GM23338 (cell line): Measurements from ENCODE around the gene ACTR10. TPM values are rescaled to one million over a fixed set of nuclear protein-coding genes. Genes with fewer than 3 reads are reported as not detected.

Experiments
- ATAC-seq: fragments of 200-7000 bp; cut with Tn5 transposase; 3 replicates; pipeline ENCODE4 v1.9.1; 2020
- DNase-seq: peaks from one replicate; pipeline ENCODE4 v3.0.0-alpha.2; 2015; ENCODE audit warnings: low spot score
- H2AFZ ChIP-seq: fragments of 200-600 bp; sonication (generic); 2 replicates; pipeline ENCODE4 v1.8.0; 2016; ENCODE audit warnings: antibody characterized with exemption, mild to moderate bottlenecking, moderate library complexity
- H3F3A ChIP-seq: fragments of 200-600 bp; sonication (generic); replicated peaks from 2 replicates; pipeline ENCODE4 v1.8.0; 2017; ENCODE audit warnings: antibody characterized with exemption, mixed run types, low read depth
- H3K27ac ChIP-seq: fragments of 200-600 bp; sonication (generic); 2 replicates; pipeline ENCODE4 v1.6.1; 2016; ENCODE audit warnings: low read depth
- H3K27me3 ChIP-seq: fragments of 200-600 bp; sonication (generic); 2 replicates; pipeline ENCODE4 v1.8.0; 2016; ENCODE audit warnings: mild to moderate bottlenecking, mixed run types, moderate library complexity; ENCODE audit not compliant: insufficient read depth
- H3K36me3 ChIP-seq: fragments of 200-600 bp; sonication (generic); 2 replicates; pipeline ENCODE4 v1.8.0; 2016; ENCODE audit warnings: mild to moderate bottlenecking; ENCODE audit not compliant: insufficient read depth
- H3K4me1 ChIP-seq: fragments of 200-600 bp; sonication (generic); 2 replicates; pipeline ENCODE4 v1.8.0; 2016; ENCODE audit warnings: mild to moderate bottlenecking, moderate library complexity; ENCODE audit not compliant: insufficient read depth
- H3K4me2 ChIP-seq: fragments of 200-600 bp; sonication (generic); 2 replicates; pipeline ENCODE4 v1.7.1; 2017; ENCODE audit warnings: mixed run types
- H3K4me3 ChIP-seq: fragments of 200-600 bp; sonication (generic); 2 replicates; pipeline ENCODE4 v1.6.1; 2016; ENCODE audit warnings: mixed run types
- H3K79me2 ChIP-seq: fragments of 200-600 bp; sonication (generic); replicated peaks from 2 replicates; pipeline ENCODE4 v1.8.0; 2017; ENCODE audit warnings: mild to moderate bottlenecking; ENCODE audit not compliant: insufficient read depth
- H3K9me2 ChIP-seq: fragments of 200-600 bp; sonication (generic); 2 replicates; pipeline ENCODE4 v1.8.0; 2017; ENCODE audit not compliant: insufficient read depth
- H4K20me1 ChIP-seq: fragments of 200-600 bp; sonication (generic); replicated peaks from 2 replicates; pipeline ENCODE4 v1.8.0; 2017; ENCODE audit warnings: mild to moderate bottlenecking; ENCODE audit not compliant: insufficient read depth
- H3K27ac Mint-ChIP-seq: 2 replicates; pipeline ENCODE4 v1.8.0; 2020; ENCODE audit warnings: inconsistent platforms, mild to moderate bottlenecking, moderate library complexity, mixed read lengths
- H3K27me3 Mint-ChIP-seq: 3 replicates; pipeline ENCODE4 v1.8.0; 2022; ENCODE audit warnings: low read depth, mild to moderate bottlenecking, moderate library complexity, mixed read lengths, inconsistent platforms; ENCODE audit not compliant: insufficient read depth, poor library complexity
- H3K36me3 Mint-ChIP-seq: 3 replicates; pipeline ENCODE4 v1.8.0; 2021; ENCODE audit warnings: low read depth, mild to moderate bottlenecking, inconsistent platforms, moderate library complexity, mixed read lengths
- H3K4me1 Mint-ChIP-seq: 3 replicates; pipeline ENCODE4 v1.8.0; 2020; ENCODE audit warnings: mild to moderate bottlenecking, inconsistent platforms, mixed read lengths
- H3K4me3 Mint-ChIP-seq: 3 replicates; pipeline ENCODE4 v1.8.0; 2021; ENCODE audit warnings: moderate library complexity, mild to moderate bottlenecking, inconsistent platforms, mixed read lengths
- H3K9me3 Mint-ChIP-seq: 3 replicates; pipeline ENCODE4 v1.8.0; 2020; ENCODE audit warnings: moderate library complexity, mild to moderate bottlenecking, inconsistent platforms, mixed read lengths
- CREB1 ChIP-seq: fragments of 250-450 bp; sonication (Bioruptor Pico); IDR thresholded peaks from 2 replicates; pipeline ENCODE4 v1.5.0; 2020; ENCODE audit warnings: low read depth, mild to moderate bottlenecking, moderate library complexity
- CTCF ChIP-seq, 2 experiments: fragments of 200-600 bp in 1 of 2; sonication (generic) in 1 of 2; conservative IDR thresholded peaks; 2 replicates each; pipeline versions ENCODE4 v1.5.1 to v1.6.1; 2016 to 2017; ENCODE audit warnings: antibody characterized with exemption in 2 of 2, low read depth in 2 of 2, mild to moderate bottlenecking in 2 of 2, moderate library complexity in 1 of 2
- ETS1 ChIP-seq: IDR thresholded peaks from 2 replicates; pipeline ENCODE4 v1.6.1; 2016; ENCODE audit warnings: antibody characterized with exemption
- EZH2phosphoT487 ChIP-seq: fragments of 200-600 bp; sonication (generic); IDR thresholded peaks from one replicate; pipeline ENCODE4 v1.8.1; 2018; ENCODE audit warnings: antibody characterized with exemption; ENCODE audit not compliant: unreplicated experiment
- JUNB ChIP-seq: IDR thresholded peaks from one replicate; pipeline ENCODE4 v1.6.1; 2016; ENCODE audit warnings: antibody characterized with exemption; ENCODE audit not compliant: unreplicated experiment
- POLR2AphosphoS5 ChIP-seq: IDR thresholded peaks from 2 replicates; pipeline ENCODE4 v1.6.1; 2016; ENCODE audit warnings: antibody characterized with exemption, low read depth
- STAT1 ChIP-seq: IDR thresholded peaks from one replicate; pipeline ENCODE4 v1.6.1; 2016; ENCODE audit warnings: antibody characterized with exemption; ENCODE audit not compliant: unreplicated experiment
- ZNF331 ChIP-seq: fragments of 250-450 bp; sonication (Bioruptor Pico); IDR thresholded peaks from 2 replicates; pipeline ENCODE4 v1.5.0; 2020; ENCODE audit warnings: low read depth, mild to moderate bottlenecking, moderate library complexity
- polyA plus RNA-seq: library from polyadenylated mRNA; unstranded; fragments of >200 nt; fragmentation: Nextera tagmentation; extraction: Ambion mirVana; gene quantifications from 2 replicates; pipeline ENCODE4 v1.2.1, GENCODE V29; 2016
- total RNA-seq: library from RNA; depleted of rRNA; stranded (reverse); fragments of >200 nt; shearing (Covaris generic); gene quantifications from 2 replicates; pipeline ENCODE4 v1.2.3, GENCODE V29; 2014

Gene ACTR10
- total and polyA plus RNA-seq, 2 experiments from 2014 or later, result 30.8 to 50.2 TPM

DNA sequence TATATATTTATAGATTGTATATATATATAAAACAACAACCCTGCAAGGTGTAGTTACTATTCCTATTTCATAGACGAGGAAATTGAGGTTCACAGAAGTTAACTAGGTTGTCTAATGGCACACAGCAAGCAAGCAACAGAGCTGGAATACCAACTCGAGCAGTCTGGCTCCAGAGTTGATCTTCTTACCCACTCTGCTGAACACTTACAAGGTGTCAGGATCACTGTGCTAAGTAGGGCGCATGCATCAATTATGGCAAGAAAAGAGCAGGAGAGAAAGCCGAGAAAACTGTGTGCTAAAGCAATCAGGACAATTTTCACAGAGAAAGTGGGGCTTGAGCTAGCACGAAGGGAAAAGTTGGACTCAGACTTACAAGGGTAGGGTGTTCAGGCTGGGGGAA lies 32.1 kb upstream of the ACTR10 start (continued):
- TF ChIP-seq CTCF (conservative IDR thresholded peaks at IDR 0.05; ENCODE audit: low read depth in 2 of 2), result no peak
- no peak for TF ChIP-seq ZNF331
- no peak for TF ChIP-seq CREB1
- no peak for TF ChIP-seq ETS1

DNA sequence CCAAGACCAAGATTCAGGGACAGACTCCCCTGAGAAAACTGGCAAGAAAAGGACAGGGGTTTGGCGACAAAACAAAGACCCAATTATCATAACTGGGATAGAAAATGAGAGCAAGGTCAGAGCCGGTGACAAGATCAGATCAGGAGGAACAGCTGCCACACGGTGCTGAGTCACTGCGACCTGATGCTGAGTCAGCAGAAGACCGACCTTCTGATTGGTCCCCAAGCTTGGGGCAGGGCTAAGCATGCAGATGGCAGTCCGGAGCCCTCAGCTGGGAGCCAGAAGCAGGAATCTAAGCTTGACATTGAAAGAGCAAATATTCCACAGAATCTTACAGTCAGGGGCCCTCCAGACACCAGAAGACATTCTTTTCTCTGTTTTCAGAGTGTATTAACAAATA lies 28.9 kb upstream of the ACTR10 start:
- Histone ChIP-seq H3K79me2 (no peaks in the 10 kb centered on the region), H2AFZ (peak overlapping the region; percentile 70), H4K20me1 (no peaks in the 10 kb centered on the region), H3K36me3 (no peaks in the 10 kb centered on the region), H3K4me2 (peak overlapping the region; percentile 12; the same call in 1 of the 2 replicates), H3K4me3 (no peak overlapping the region), H3K27me3 (no peaks in the 10 kb centered on the region), H3F3A (no peaks in the 10 kb centered on the region), H3K27ac (no peak overlapping the region), H3K9me2 (no peaks in the 10 kb centered on the region), H3K4me1 (peaks cover 4% of the 10 kb centered on the region; the same call in 1 of the 2 replicates)
- peak overlapping the region; percentile 97 for H3K27ac Mint-ChIP-seq
- peaks cover 21% of the 10 kb centered on the region for H3K4me1 Mint-ChIP-seq
- peaks cover 4% of the 10 kb centered on the region for H3K27me3 Mint-ChIP-seq
- TF ChIP-seq ZNF331 (no peak), ETS1 (0 out of 2 replicates have a peak, but pooled peaks have one; percentile 29), CREB1 (peak; percentile 59; the same call in 1 of the 2 replicates), CTCF (conservative IDR thresholded peaks at IDR 0.05; ENCODE audit: low read depth in 2 of 2) (no peak), POLR2AphosphoS5 (no peak)
- H3K4me3 Mint-ChIP-seq, result no peak overlapping the region; the same call in 2 of the 3 replicates
- ATAC-seq, result peak; percentile 97
- H3K36me3 Mint-ChIP-seq, result no peaks in the 10 kb centered on the region
- DNase-seq, result peak; percentile 94
- H3K9me3 Mint-ChIP-seq, result no peaks in the 10 kb centered on the region; the same call in 2 of the 3 replicates

DNA sequence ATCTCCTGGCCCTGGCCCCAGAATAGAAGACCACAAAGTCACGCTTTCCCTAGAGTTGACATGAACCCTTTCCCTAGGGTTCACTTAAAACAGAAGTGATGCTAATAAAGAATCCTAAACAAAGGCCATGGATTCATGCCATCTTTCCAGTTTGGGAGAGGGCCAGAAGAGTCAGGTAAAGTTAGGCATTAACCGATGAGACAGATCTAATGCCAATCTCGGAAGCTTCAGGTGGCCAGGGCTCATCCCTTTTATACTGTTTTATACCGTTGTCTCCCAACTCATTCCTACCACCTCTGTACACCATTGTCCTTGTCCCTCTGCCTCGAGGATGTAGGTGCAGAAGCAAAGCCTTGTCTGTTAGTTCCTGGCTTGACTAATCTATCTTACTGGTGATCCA lies 22.8 kb upstream of the ACTR10 start:
- Mint-ChIP-seq H3K27me3 (no peaks in the 10 kb centered on the region), H3K36me3 (no peaks in the 10 kb centered on the region), H3K4me1 (no peaks in the 10 kb centered on the region; the same call in 2 of the 3 replicates), H3K27ac (no peak overlapping the region), H3K9me3 (no peaks in the 10 kb centered on the region), H3K4me3 (no peak overlapping the region)
- H3K9me2 ChIP-seq, result no peaks in the 10 kb centered on the region
- DNase-seq, result no peak
- no peak overlapping the region for H3K4me2 ChIP-seq
- H3K4me3 ChIP-seq, result no peak overlapping the region
- H3K27me3 ChIP-seq, result no peaks in the 10 kb centered on the region
- no peak for ATAC-seq
- H3K79me2 ChIP-seq, result no peaks in the 10 kb centered on the region
- H4K20me1 ChIP-seq, result no peaks in the 10 kb centered on the region
- H3K27ac ChIP-seq, result no peak overlapping the region
- peaks cover 9% of the 10 kb centered on the region for H3K4me1 ChIP-seq
- H3F3A ChIP-seq, result no peaks in the 10 kb centered on the region
- no peaks in the 10 kb centered on the region for H3K36me3 ChIP-seq
- 0 out of 2 replicates have a peak overlapping the region, but pooled peaks have one; percentile 76 for H2AFZ ChIP-seq
- no peak for TF ChIP-seq POLR2AphosphoS5
- no peak for TF ChIP-seq ETS1
- no peak for TF ChIP-seq EZH2phosphoT487
- no peak for TF ChIP-seq JUNB
- no peak for TF ChIP-seq CTCF (conservative IDR thresholded peaks at IDR 0.05; ENCODE audit: low read depth in 2 of 2)
- no peak for TF ChIP-seq STAT1
